Activated CD4-positive, alpha-beta T cell treated with anti-CD3 and anti-CD28 coated beads for 36 hours (primary cell): ENCODE data around the gene PBRM1. TPM values are rescaled to one million over a fixed set of nuclear protein-coding genes. Genes with fewer than 3 reads are reported as not detected.

Source experiments
- ATAC-seq: fragments of 200-7000 bp; cut with Tn5 transposase; one replicate; pipeline ENCODE4 v1.10.0; 2021; ENCODE audit warnings: mild to moderate bottlenecking, moderate library complexity
- CTCF ChIA-PET: fragments of 350-600 bp; sonication (Branson Sonifier 250); formaldehyde crosslinking; loops from one replicate; lab custom pipeline; 2021; ENCODE audit warnings: antibody characterized with exemption; lab: Charles Lee
- POLR2A ChIA-PET: fragments of 350-600 bp; sonication (Branson Sonifier 250); formaldehyde crosslinking; loops from one replicate; lab custom pipeline; 2021; ENCODE audit warnings: antibody characterized with exemption, inconsistent platforms; lab: Charles Lee
- DNase-seq: peaks from one replicate; pipeline ENCODE4 v3.0.0-alpha.2; 2020
- H3K27ac Mint-ChIP-seq: one replicate; pipeline ENCODE4 v1.8.0; 2021; ENCODE audit warnings: mixed read lengths
- H3K27me3 Mint-ChIP-seq: one replicate; pipeline ENCODE4 v1.8.0; 2021; ENCODE audit warnings: mixed read lengths
- H3K36me3 Mint-ChIP-seq: one replicate; pipeline ENCODE4 v1.8.0; 2021; ENCODE audit warnings: low read depth, mixed read lengths
- H3K4me1 Mint-ChIP-seq: one replicate; pipeline ENCODE4 v1.8.0; 2021; ENCODE audit warnings: mixed read lengths
- H3K4me3 Mint-ChIP-seq: one replicate; pipeline ENCODE4 v1.8.0; 2021; ENCODE audit warnings: mild to moderate bottlenecking, moderate library complexity, mixed read lengths
- H3K9me3 Mint-ChIP-seq: one replicate; pipeline ENCODE4 v1.8.0; 2021; ENCODE audit warnings: low read depth, mixed read lengths
- intact Hi-C, 2 experiments: fragments of 100-400 bp; cut with DNase I in 1 of 2; cut with micrococcal nuclease in 1 of 2; formaldehyde crosslinking; loops; one replicate each; pipeline versions ENCODE4 v1.14.2 to v1.15.1; 2022 to 2024; cut with DNase I, micrococcal nuclease
- total RNA-seq, 2 experiments: library from RNA; stranded (reverse); gene quantifications; one replicate each; pipeline ENCODE4 v1.2.3, GENCODE V29; 2021

PBRM1 gene
- total RNA-seq, 2 experiments from 2014 or later = 57.6 to 59.8 TPM

GRCh38 chr3:52523386-52524257 is 162.1 kb downstream of the PBRM1 start:
- H3K4me1 Mint-ChIP-seq = no peaks in the 10 kb centered on the region
- intact Hi-C loops = no loop called here
- peaks cover 4% of the 10 kb centered on the region for H3K36me3 Mint-ChIP-seq
- CTCF ChIA-PET = no interaction called here
- H3K4me3 Mint-ChIP-seq = no peak overlapping the region
- POLR2A ChIA-PET = no interaction called here
- no peak overlapping the region for H3K27ac Mint-ChIP-seq
- no peaks in the 10 kb centered on the region for H3K27me3 Mint-ChIP-seq
- no peak for DNase-seq
- H3K9me3 Mint-ChIP-seq = no peaks in the 10 kb centered on the region
- no peak for ATAC-seq

GRCh38 chr3:52522651-52523251 is 163.0 kb downstream of the PBRM1 start:
- DNase-seq = no peak
- Mint-ChIP-seq H3K4me1 (no peaks in the 10 kb centered on the region), H3K4me3 (no peak overlapping the region), H3K36me3 (peaks cover 4% of the 10 kb centered on the region), H3K27ac (no peak overlapping the region), H3K27me3 (no peaks in the 10 kb centered on the region), H3K9me3 (no peaks in the 10 kb centered on the region)
- ATAC-seq = no peak
- intact Hi-C loops = no loop called here
- CTCF ChIA-PET = no interaction called here
- POLR2A ChIA-PET = no interaction called here

GRCh38 chr3:52521881-52522650 is 163.6 kb downstream of the PBRM1 start:
- H3K4me1 Mint-ChIP-seq = no peaks in the 10 kb centered on the region
- H3K36me3 Mint-ChIP-seq = peaks cover 4% of the 10 kb centered on the region
- DNase-seq = no peak
- no peak for ATAC-seq
- H3K27ac Mint-ChIP-seq = no peak overlapping the region
- H3K27me3 Mint-ChIP-seq = no peaks in the 10 kb centered on the region
- H3K4me3 Mint-ChIP-seq = no peak overlapping the region
- no peaks in the 10 kb centered on the region for H3K9me3 Mint-ChIP-seq
- intact Hi-C loops = no loop called here
- ChIA-PET CTCF (no interaction called here), POLR2A (no interaction called here)

GRCh38 chr3:52521488-52521824 is 164.3 kb downstream of the PBRM1 start:
- Mint-ChIP-seq H3K4me1 (no peaks in the 10 kb centered on the region), H3K27ac (no peak overlapping the region), H3K36me3 (peaks cover 4% of the 10 kb centered on the region), H3K4me3 (no peak overlapping the region), H3K27me3 (no peaks in the 10 kb centered on the region), H3K9me3 (no peaks in the 10 kb centered on the region)
- POLR2A ChIA-PET = no interaction called here
- CTCF ChIA-PET = no interaction called here
- DNase-seq (no peak), ATAC-seq (no peak)
- intact Hi-C loops = no loop called here

GRCh38 chr3:52520716-52521487 is 164.8 kb downstream of the PBRM1 start:
- H3K4me3 Mint-ChIP-seq = no peak overlapping the region
- DNase-seq = no peak
- no peaks in the 10 kb centered on the region for H3K27me3 Mint-ChIP-seq
- H3K36me3 Mint-ChIP-seq = peaks cover 4% of the 10 kb centered on the region
- H3K9me3 Mint-ChIP-seq = no peaks in the 10 kb centered on the region
- intact Hi-C loops = no loop called here
- ChIA-PET CTCF (interaction anchor here (0.9 kb wide), 1 partner anchor 327 kb away, joined by 5 read pairs; no protein-coding TSS in a partner anchor), POLR2A (no interaction called here)
- H3K27ac Mint-ChIP-seq = no peak overlapping the region
- no peak for ATAC-seq
- H3K4me1 Mint-ChIP-seq = no peaks in the 10 kb centered on the region

GRCh38 chr3:52520141-52520667 is 165.5 kb downstream of the PBRM1 start:
- CTCF ChIA-PET = interaction anchor here (0.9 kb wide), 1 partner anchor 327 kb away, joined by 5 read pairs; no protein-coding TSS in a partner anchor
- ATAC-seq (no peak), DNase-seq (no peak)
- no peak overlapping the region for H3K4me3 Mint-ChIP-seq
- H3K36me3 Mint-ChIP-seq = peaks cover 4% of the 10 kb centered on the region
- POLR2A ChIA-PET = no interaction called here
- H3K27ac Mint-ChIP-seq = no peak overlapping the region
- no peaks in the 10 kb centered on the region for H3K27me3 Mint-ChIP-seq
- H3K9me3 Mint-ChIP-seq = no peaks in the 10 kb centered on the region
- intact Hi-C loops = no loop called here
- no peaks in the 10 kb centered on the region for H3K4me1 Mint-ChIP-seq

- Mint-ChIP-seq H3K27ac (no peak overlapping the region), H3K36me3 (peaks cover 4% of the 10 kb centered on the region), H3K27me3 (no peaks in the 10 kb centered on the region), H3K4me1 (no peaks in the 10 kb centered on the region), H3K9me3 (no peaks in the 10 kb centered on the region), H3K4me3 (no peak overlapping the region)
- DNase-seq = no peak
- ChIA-PET CTCF (interaction anchor here (0.9 kb wide), 1 partner anchor 326 kb away, joined by 5 read pairs; no protein-coding TSS in a partner anchor), POLR2A (no interaction called here)
- intact Hi-C loops = no loop called here
- ATAC-seq = no peak
Observed at GRCh38 chr3:52519445-52520140, 166.1 kb downstream of the PBRM1 start.

- no peaks in the 10 kb centered on the region for H3K4me1 Mint-ChIP-seq
- ATAC-seq (no peak), DNase-seq (no peak)
- intact Hi-C loops = no loop called here
- H3K9me3 Mint-ChIP-seq = no peaks in the 10 kb centered on the region
- ChIA-PET POLR2A (no interaction called here), CTCF (no interaction called here)
- no peaks in the 10 kb centered on the region for H3K36me3 Mint-ChIP-seq
- no peaks in the 10 kb centered on the region for H3K27me3 Mint-ChIP-seq
- no peak overlapping the region for H3K27ac Mint-ChIP-seq
- H3K4me3 Mint-ChIP-seq = no peak overlapping the region
Observed at GRCh38 chr3:52518723-52519444, 166.8 kb downstream of the PBRM1 start.

GRCh38 chr3:52517796-52518722 is 167.7 kb downstream of the PBRM1 start:
- Mint-ChIP-seq H3K27ac (no peak overlapping the region), H3K36me3 (no peaks in the 10 kb centered on the region), H3K4me1 (no peaks in the 10 kb centered on the region), H3K27me3 (no peaks in the 10 kb centered on the region), H3K4me3 (no peak overlapping the region), H3K9me3 (no peaks in the 10 kb centered on the region)
- ChIA-PET POLR2A (no interaction called here), CTCF (no interaction called here)
- DNase-seq = no peak
- ATAC-seq = no peak
- intact Hi-C loops = no loop called here
